ENCODE results near the gene CNTNAP2. TPM values are rescaled to one million over a fixed set of nuclear protein-coding genes. Genes with fewer than 3 reads are reported as not detected.

Gene CNTNAP2
- total RNA-seq, 1 donor: 7.6 TPM

- Histone ChIP-seq H3K9me3 (ENCODE audit: low read depth, low read length) (no peaks in the 10 kb centered on the region), H3K4me3 (ENCODE audit: insufficient read depth, low read length) (no peak overlapping the region), H4K20me1 (ENCODE audit: insufficient read depth, low read length) (no peaks in the 10 kb centered on the region), H3K4me2 (ENCODE audit: insufficient read depth, low read length) (no peak overlapping the region), H3K27me3 (ENCODE audit: insufficient read depth, low read length) (no peaks in the 10 kb centered on the region), H3K79me2 (ENCODE audit: insufficient read depth, low read length) (no peaks in the 10 kb centered on the region), H3K27ac (ENCODE audit: low read depth, low read length) (no peak overlapping the region), H3K36me3 (ENCODE audit: insufficient read depth, low read length) (no peaks in the 10 kb centered on the region), H3K4me1 (ENCODE audit: insufficient read depth, low read length) (no peaks in the 10 kb centered on the region), H2AFZ (ENCODE audit: low read length) (no peak overlapping the region)
- DNase-seq (ENCODE audit: insufficient read length, low spot score, missing footprints): no peak
- TF ChIP-seq CTCF (IDR thresholded peaks at IDR 0.05; ENCODE audit: extremely low read depth, low read depth, low read length): no peak
Observed at GRCh38 chr7:147047696-147048095, 931.1 kb downstream of the CNTNAP2 start.

- Histone ChIP-seq H4K20me1 (ENCODE audit: insufficient read depth, low read length) (no peaks in the 10 kb centered on the region), H3K79me2 (ENCODE audit: insufficient read depth, low read length) (no peaks in the 10 kb centered on the region), H3K4me1 (ENCODE audit: insufficient read depth, low read length) (no peaks in the 10 kb centered on the region), H3K27ac (ENCODE audit: low read depth, low read length) (no peak overlapping the region), H3K4me3 (ENCODE audit: insufficient read depth, low read length) (no peak overlapping the region), H3K27me3 (ENCODE audit: insufficient read depth, low read length) (no peaks in the 10 kb centered on the region), H3K36me3 (ENCODE audit: insufficient read depth, low read length) (no peaks in the 10 kb centered on the region), H3K4me2 (ENCODE audit: insufficient read depth, low read length) (no peak overlapping the region), H3K9me3 (ENCODE audit: low read depth, low read length) (no peaks in the 10 kb centered on the region), H2AFZ (ENCODE audit: low read length) (no peak overlapping the region)
- TF ChIP-seq CTCF (IDR thresholded peaks at IDR 0.05; ENCODE audit: extremely low read depth, low read depth, low read length): no peak
- no peak for DNase-seq (ENCODE audit: insufficient read length, low spot score, missing footprints)
Observed at GRCh38 chr7:147048864-147049263, 932.3 kb downstream of the CNTNAP2 start.

GRCh38 chr7:147052818-147053217, 936.2 kb downstream of the CNTNAP2 start:
- no peaks in the 10 kb centered on the region for H3K27me3 ChIP-seq (ENCODE audit: insufficient read depth, low read length)
- no peaks in the 10 kb centered on the region for H4K20me1 ChIP-seq (ENCODE audit: insufficient read depth, low read length)
- no peaks in the 10 kb centered on the region for H3K4me1 ChIP-seq (ENCODE audit: insufficient read depth, low read length)
- H3K27ac ChIP-seq (ENCODE audit: low read depth, low read length): no peak overlapping the region
- no peaks in the 10 kb centered on the region for H3K36me3 ChIP-seq (ENCODE audit: insufficient read depth, low read length)
- TF ChIP-seq CTCF (IDR thresholded peaks at IDR 0.05; ENCODE audit: extremely low read depth, low read depth, low read length): no peak
- no peaks in the 10 kb centered on the region for H3K79me2 ChIP-seq (ENCODE audit: insufficient read depth, low read length)
- no peak overlapping the region for H3K4me2 ChIP-seq (ENCODE audit: insufficient read depth, low read length)
- H3K9me3 ChIP-seq (ENCODE audit: low read depth, low read length): no peaks in the 10 kb centered on the region
- H2AFZ ChIP-seq (ENCODE audit: low read length): no peak overlapping the region
- no peak overlapping the region for H3K4me3 ChIP-seq (ENCODE audit: insufficient read depth, low read length)
- no peak for DNase-seq (ENCODE audit: insufficient read length, low spot score, missing footprints)

- no peak overlapping the region for H3K4me2 ChIP-seq (ENCODE audit: insufficient read depth, low read length)
- H3K4me1 ChIP-seq (ENCODE audit: insufficient read depth, low read length): no peaks in the 10 kb centered on the region
- no peak for TF ChIP-seq CTCF (IDR thresholded peaks at IDR 0.05; ENCODE audit: extremely low read depth, low read depth, low read length)
- no peaks in the 10 kb centered on the region for H3K27me3 ChIP-seq (ENCODE audit: insufficient read depth, low read length)
- no peaks in the 10 kb centered on the region for H3K79me2 ChIP-seq (ENCODE audit: insufficient read depth, low read length)
- H3K4me3 ChIP-seq (ENCODE audit: insufficient read depth, low read length): no peak overlapping the region
- H3K36me3 ChIP-seq (ENCODE audit: insufficient read depth, low read length): no peaks in the 10 kb centered on the region
- H3K9me3 ChIP-seq (ENCODE audit: low read depth, low read length): no peaks in the 10 kb centered on the region
- no peak for DNase-seq (ENCODE audit: insufficient read length, low spot score, missing footprints)
- no peaks in the 10 kb centered on the region for H4K20me1 ChIP-seq (ENCODE audit: insufficient read depth, low read length)
- no peak overlapping the region for H3K27ac ChIP-seq (ENCODE audit: low read depth, low read length)
- H2AFZ ChIP-seq (ENCODE audit: low read length): no peak overlapping the region
Observed at GRCh38 chr7:147053746-147054145, 937.1 kb downstream of the CNTNAP2 start.
